HepG2 (cell line): Measurements from ENCODE around the gene WDR6. TPM values are rescaled to one million over a fixed set of nuclear protein-coding genes. Genes with fewer than 3 reads are reported as not detected.

Experiments used
- ARNTL ChIP-seq: sonication (generic); formaldehyde crosslinking; IDR thresholded peaks from 2 replicates; pipeline ENCODE4 v1.4.0; 2020; ENCODE audit warnings: mild to moderate bottlenecking, missing genetic modification reagents
- ATRX ChIP-seq: sonication (generic); formaldehyde crosslinking; IDR thresholded peaks from 2 replicates; pipeline ENCODE4 v1.4.0; 2020; ENCODE audit warnings: missing genetic modification reagents, borderline replicate concordance
- CBFB ChIP-seq: sonication (generic); formaldehyde crosslinking; IDR thresholded peaks from 2 replicates; pipeline ENCODE4 v1.4.0; 2020; ENCODE audit warnings: missing genetic modification reagents
- GATAD1 ChIP-seq: IDR thresholded peaks from 2 replicates; pipeline ENCODE4 v1.6.1; 2016; ENCODE audit warnings: missing genetic modification reagents, missing compliant biosample characterization
- LCORL ChIP-seq, 2 experiments: fragments of 450-650 bp in 1 of 2; sonication (generic) in 1 of 2; formaldehyde crosslinking in 1 of 2; IDR thresholded peaks; 2 replicates each; pipeline versions ENCODE4 v1.5.0 to v1.6.1; 2017 to 2020; ENCODE audit warnings: antibody characterized with exemption in 1 of 2, missing genetic modification reagents in 1 of 2
- MED13 ChIP-seq: sonication (generic); formaldehyde crosslinking; IDR thresholded peaks from 2 replicates; pipeline ENCODE4 v1.5.0; 2020; ENCODE audit warnings: missing genetic modification reagents
- NFE2 ChIP-seq: sonication (generic); formaldehyde crosslinking; IDR thresholded peaks from 2 replicates; pipeline ENCODE4 v1.4.0; 2020; ENCODE audit warnings: missing genetic modification reagents
- PHB2 ChIP-seq: fragments of 450-650 bp; IDR thresholded peaks from 2 replicates; pipeline ENCODE4 v1.6.1; 2018; ENCODE audit not compliant: partially characterized antibody
- RAD21 ChIP-seq: fragments of 450-650 bp; formaldehyde crosslinking; IDR thresholded peaks from 2 replicates; pipeline ENCODE4 v1.5.0; 2020; ENCODE audit warnings: mild to moderate bottlenecking
- SALL1 ChIP-seq: sonication (generic); formaldehyde crosslinking; IDR thresholded peaks from 2 replicates; pipeline ENCODE4 v1.8.0; 2022; ENCODE audit warnings: mild to moderate bottlenecking, missing genetic modification reagents
- SKI ChIP-seq: fragments of 450-650 bp; IDR thresholded peaks from one replicate; pipeline ENCODE4 v1.6.1; 2018; ENCODE audit warnings: mild to moderate bottlenecking; ENCODE audit not compliant: partially characterized antibody
- TSC22D2 ChIP-seq: sonication (generic); formaldehyde crosslinking; IDR thresholded peaks from 2 replicates; pipeline ENCODE4 v1.5.1; 2020; ENCODE audit warnings: missing genetic modification reagents, mild to moderate bottlenecking, borderline replicate concordance
- WIZ ChIP-seq: sonication (generic); formaldehyde crosslinking; IDR thresholded peaks from 2 replicates; pipeline ENCODE4 v1.5.1; 2020; ENCODE audit warnings: mild to moderate bottlenecking, missing genetic modification reagents
- ZC3H13 ChIP-seq: sonication (generic); formaldehyde crosslinking; IDR thresholded peaks from 2 replicates; pipeline ENCODE4 v1.8.1; 2023; ENCODE audit warnings: mild to moderate bottlenecking, missing genetic modification reagents, moderate library complexity
- ZNF101 ChIP-seq: sonication (generic); formaldehyde crosslinking; IDR thresholded peaks from 2 replicates; pipeline ENCODE4 v1.4.0; 2020; ENCODE audit warnings: mild to moderate bottlenecking, low read depth, missing genetic modification reagents, borderline replicate concordance
- ZNF235 ChIP-seq: sonication (generic); formaldehyde crosslinking; IDR thresholded peaks from 2 replicates; pipeline ENCODE4 v1.8.1; 2023; ENCODE audit warnings: mild to moderate bottlenecking, missing genetic modification reagents, borderline replicate concordance
- ZNF337 ChIP-seq: sonication (generic); formaldehyde crosslinking; IDR thresholded peaks from 2 replicates; pipeline ENCODE4 v1.5.1; 2020; ENCODE audit warnings: missing genetic modification reagents, low read depth, mild to moderate bottlenecking, borderline replicate concordance
- ZNF546 ChIP-seq: sonication (generic); formaldehyde crosslinking; conservative IDR thresholded peaks from 2 replicates; pipeline ENCODE4 v1.8.1; 2023; ENCODE audit warnings: mild to moderate bottlenecking, missing genetic modification reagents
- polyA plus RNA-seq, 8 experiments: library from polyadenylated mRNA; depleted of rRNA in 3 of 8; stranded (reverse) in 7 of 8; unstranded in 1 of 8; fragments of >200 nt; fragmentation: Illumina TruSeq in 4 of 8; extraction: Trizol in 4 of 8; gene quantifications; 2 replicates each; pipeline versions ENCODE4 v1.2.1 to v1.2.3, GENCODE V29; 2011 to 2016; ENCODE audit warnings: low read depth in 4 of 8, missing spikeins in 1 of 8, mixed read lengths in 1 of 8; ENCODE audit not compliant: insufficient read depth in 1 of 8
- total RNA-seq, 5 experiments: library from RNA; depleted of rRNA; stranded (reverse); fragments of >200 nt; fragmentation: Illumina TruSeq; extraction: Trizol; gene quantifications; 2 replicates each; pipeline ENCODE4 v1.2.3, GENCODE V29; 2016; ENCODE audit warnings: low read depth in 1 of 5
- TF ChIP-seq, protein P1 (sequence below): sonication (generic); formaldehyde crosslinking; IDR thresholded peaks from 2 replicates; pipeline ENCODE4 v1.4.0; 2020; ENCODE audit warnings: mild to moderate bottlenecking, low read depth, missing genetic modification reagents
- TF ChIP-seq, protein P2 (sequence below): sonication (generic); formaldehyde crosslinking; IDR thresholded peaks from 2 replicates; pipeline ENCODE4 v1.5.1; 2020; ENCODE audit warnings: mild to moderate bottlenecking, missing genetic modification reagents, moderate library complexity
- TF ChIP-seq, protein P3 (sequence below): sonication (generic); formaldehyde crosslinking; IDR thresholded peaks from 2 replicates; pipeline ENCODE4 v1.4.0; 2020; ENCODE audit warnings: missing genetic modification reagents
- TF ChIP-seq, protein P4 (sequence below): sonication (generic); formaldehyde crosslinking; IDR thresholded peaks from 2 replicates; pipeline ENCODE4 v1.4.0; 2020; ENCODE audit warnings: mild to moderate bottlenecking, missing genetic modification reagents
- TF ChIP-seq, protein P5 (sequence below): sonication (generic); formaldehyde crosslinking; IDR thresholded peaks from 2 replicates; pipeline ENCODE4 v1.5.0; 2020; ENCODE audit warnings: missing genetic modification reagents

The WDR6 gene
- total and polyA plus RNA-seq, 2 of the 13 experiments (the other 11 are each of a cell fraction or from before 2014, with no cell fraction given), result 73.4 to 139 TPM

DNA sequence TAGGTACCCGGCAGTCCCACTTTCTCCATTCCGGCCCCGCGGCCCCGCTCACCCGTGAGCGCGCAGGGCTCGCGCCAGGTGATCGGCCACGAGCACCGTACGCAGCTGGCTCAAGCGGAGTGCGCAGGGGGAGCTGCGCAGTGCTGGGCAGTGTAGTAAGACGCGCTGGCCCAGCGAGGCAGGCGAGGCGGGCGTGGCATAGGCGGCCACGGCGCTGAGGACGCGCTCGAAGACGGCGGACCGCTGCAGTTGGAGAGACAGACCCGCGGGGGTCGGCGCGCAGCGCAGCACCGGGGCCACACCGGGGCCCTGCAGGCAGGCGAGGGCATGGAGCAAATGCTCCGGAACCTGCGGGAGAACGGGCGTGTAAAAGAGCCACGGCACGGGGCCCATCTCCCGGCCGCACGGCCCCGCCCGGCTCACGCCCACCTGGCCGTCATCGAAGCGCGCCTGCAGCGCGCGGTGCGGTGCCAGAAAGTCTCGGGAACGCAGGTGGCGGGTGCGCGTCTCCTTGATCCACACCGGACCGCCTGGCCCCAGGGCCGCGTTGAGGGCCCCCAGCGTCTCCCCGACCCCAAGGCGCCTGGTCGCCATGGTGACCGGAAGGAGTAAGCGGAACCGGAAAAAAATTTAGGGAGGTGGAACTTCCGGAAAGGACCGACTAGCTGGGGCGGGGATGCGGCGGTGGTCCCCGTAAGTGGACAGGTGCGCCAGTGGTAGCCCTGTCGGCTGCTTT lies 10.9 kb downstream of the WDR6 start, which contains the start of gene DALRD3 (continued):
- TF ChIP-seq ATRX (CRISPR knock-in tag) (no peak), GATAD1 (peak; percentile 77), ZNF235 (CRISPR knock-in tag) (peak; percentile 75), ARNTL (CRISPR knock-in tag) (0 out of 2 replicates have a peak, but pooled peaks have one; percentile 68), ZC3H13 (CRISPR knock-in tag) (peak; percentile 99), SALL1 (peak; percentile 76), PHB2 (no peak), ZNF546 (CRISPR knock-in tag) (no peak), MED13 (CRISPR knock-in tag) (peak; percentile 26; the same call in 1 of the 2 replicates), WIZ (CRISPR knock-in tag) (no peak; the same call in 1 of the 2 replicates), ZNF101 (CRISPR knock-in tag) (0 out of 2 replicates have a peak, but pooled peaks have one; percentile 58), NFE2 (CRISPR knock-in tag) (no peak), TSC22D2 (CRISPR knock-in tag) (no peak), LCORL (IDR thresholded peaks at IDR 0.05) (no peak), LCORL (CRISPR knock-in tag; IDR thresholded peaks at IDR 0.05) (no peak), RAD21 (CRISPR knock-in tag) (peak; percentile 47; the same call in 1 of the 2 replicates), CBFB (peak; percentile 44; the same call in 1 of the 2 replicates), ZNF337 (CRISPR knock-in tag) (no peak; the same call in 1 of the 2 replicates), SKI (no peak)
- TF ChIP-seq, protein P1, sequence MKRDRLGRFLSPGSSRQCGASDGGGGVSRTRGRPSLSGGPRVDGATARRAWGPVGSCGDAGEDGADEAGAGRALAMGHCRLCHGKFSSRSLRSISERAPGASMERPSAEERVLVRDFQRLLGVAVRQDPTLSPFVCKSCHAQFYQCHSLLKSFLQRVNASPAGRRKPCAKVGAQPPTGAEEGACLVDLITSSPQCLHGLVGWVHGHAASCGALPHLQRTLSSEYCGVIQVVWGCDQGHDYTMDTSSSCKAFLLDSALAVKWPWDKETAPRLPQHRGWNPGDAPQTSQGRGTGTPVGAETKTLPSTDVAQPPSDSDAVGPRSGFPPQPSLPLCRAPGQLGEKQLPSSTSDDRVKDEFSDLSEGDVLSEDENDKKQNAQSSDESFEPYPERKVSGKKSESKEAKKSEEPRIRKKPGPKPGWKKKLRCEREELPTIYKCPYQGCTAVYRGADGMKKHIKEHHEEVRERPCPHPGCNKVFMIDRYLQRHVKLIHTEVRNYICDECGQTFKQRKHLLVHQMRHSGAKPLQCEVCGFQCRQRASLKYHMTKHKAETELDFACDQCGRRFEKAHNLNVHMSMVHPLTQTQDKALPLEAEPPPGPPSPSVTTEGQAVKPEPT, result peak; percentile 78; the same call in 1 of the 2 replicates
- TF ChIP-seq, protein P2, sequence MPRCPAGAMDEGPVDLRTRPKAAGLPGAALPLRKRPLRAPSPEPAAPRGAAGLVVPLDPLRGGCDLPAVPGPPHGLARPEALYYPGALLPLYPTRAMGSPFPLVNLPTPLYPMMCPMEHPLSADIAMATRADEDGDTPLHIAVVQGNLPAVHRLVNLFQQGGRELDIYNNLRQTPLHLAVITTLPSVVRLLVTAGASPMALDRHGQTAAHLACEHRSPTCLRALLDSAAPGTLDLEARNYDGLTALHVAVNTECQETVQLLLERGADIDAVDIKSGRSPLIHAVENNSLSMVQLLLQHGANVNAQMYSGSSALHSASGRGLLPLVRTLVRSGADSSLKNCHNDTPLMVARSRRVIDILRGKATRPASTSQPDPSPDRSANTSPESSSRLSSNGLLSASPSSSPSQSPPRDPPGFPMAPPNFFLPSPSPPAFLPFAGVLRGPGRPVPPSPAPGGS (CRISPR knock-in tag), result no peak
- TF ChIP-seq, protein P3, sequence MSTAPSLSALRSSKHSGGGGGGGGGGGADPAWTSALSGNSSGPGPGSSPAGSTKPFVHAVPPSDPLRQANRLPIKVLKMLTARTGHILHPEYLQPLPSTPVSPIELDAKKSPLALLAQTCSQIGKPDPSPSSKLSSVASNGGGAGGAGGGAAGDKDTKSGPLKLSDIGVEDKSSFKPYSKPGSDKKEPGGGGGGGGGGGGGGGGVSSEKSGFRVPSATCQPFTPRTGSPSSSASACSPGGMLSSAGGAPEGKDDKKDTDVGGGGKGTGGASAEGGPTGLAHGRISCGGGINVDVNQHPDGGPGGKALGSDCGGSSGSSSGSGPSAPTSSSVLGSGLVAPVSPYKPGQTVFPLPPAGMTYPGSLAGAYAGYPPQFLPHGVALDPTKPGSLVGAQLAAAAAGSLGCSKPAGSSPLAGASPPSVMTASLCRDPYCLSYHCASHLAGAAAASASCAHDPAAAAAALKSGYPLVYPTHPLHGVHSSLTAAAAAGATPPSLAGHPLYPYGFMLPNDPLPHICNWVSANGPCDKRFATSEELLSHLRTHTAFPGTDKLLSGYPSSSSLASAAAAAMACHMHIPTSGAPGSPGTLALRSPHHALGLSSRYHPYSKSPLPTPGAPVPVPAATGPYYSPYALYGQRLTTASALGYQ (CRISPR knock-in tag), result no peak
- TF ChIP-seq, protein P4, sequence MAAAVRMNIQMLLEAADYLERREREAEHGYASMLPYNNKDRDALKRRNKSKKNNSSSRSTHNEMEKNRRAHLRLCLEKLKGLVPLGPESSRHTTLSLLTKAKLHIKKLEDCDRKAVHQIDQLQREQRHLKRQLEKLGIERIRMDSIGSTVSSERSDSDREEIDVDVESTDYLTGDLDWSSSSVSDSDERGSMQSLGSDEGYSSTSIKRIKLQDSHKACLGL (CRISPR knock-in tag), result peak; percentile 75
- TF ChIP-seq, protein P5, sequence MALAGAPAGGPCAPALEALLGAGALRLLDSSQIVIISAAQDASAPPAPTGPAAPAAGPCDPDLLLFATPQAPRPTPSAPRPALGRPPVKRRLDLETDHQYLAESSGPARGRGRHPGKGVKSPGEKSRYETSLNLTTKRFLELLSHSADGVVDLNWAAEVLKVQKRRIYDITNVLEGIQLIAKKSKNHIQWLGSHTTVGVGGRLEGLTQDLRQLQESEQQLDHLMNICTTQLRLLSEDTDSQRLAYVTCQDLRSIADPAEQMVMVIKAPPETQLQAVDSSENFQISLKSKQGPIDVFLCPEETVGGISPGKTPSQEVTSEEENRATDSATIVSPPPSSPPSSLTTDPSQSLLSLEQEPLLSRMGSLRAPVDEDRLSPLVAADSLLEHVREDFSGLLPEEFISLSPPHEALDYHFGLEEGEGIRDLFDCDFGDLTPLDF (CRISPR knock-in tag), result no peak
